ENCODE data around the gene VIPR2.

VIPR2 gene

GRCh38 chr7:159027056-159027788 lies 117.4 kb downstream of the VIPR2 start:
- H3K9ac ChIP-seq (ENCODE audit: low read length), result no peak overlapping the region
- H3K79me2 ChIP-seq (ENCODE audit: low read length), result no peaks in the 10 kb centered on the region
- no peak overlapping the region for H3K4me2 ChIP-seq (ENCODE audit: low read depth, low read length)
- H3K27ac ChIP-seq (ENCODE audit: low read length), result no peak overlapping the region
- H3K9me3 ChIP-seq (replicated peaks; ENCODE audit: insufficient read depth, low read length), result no peaks in the 10 kb centered on the region
- no peak overlapping the region for H2AFZ ChIP-seq (ENCODE audit: low read length)
- TF ChIP-seq, protein P1, sequence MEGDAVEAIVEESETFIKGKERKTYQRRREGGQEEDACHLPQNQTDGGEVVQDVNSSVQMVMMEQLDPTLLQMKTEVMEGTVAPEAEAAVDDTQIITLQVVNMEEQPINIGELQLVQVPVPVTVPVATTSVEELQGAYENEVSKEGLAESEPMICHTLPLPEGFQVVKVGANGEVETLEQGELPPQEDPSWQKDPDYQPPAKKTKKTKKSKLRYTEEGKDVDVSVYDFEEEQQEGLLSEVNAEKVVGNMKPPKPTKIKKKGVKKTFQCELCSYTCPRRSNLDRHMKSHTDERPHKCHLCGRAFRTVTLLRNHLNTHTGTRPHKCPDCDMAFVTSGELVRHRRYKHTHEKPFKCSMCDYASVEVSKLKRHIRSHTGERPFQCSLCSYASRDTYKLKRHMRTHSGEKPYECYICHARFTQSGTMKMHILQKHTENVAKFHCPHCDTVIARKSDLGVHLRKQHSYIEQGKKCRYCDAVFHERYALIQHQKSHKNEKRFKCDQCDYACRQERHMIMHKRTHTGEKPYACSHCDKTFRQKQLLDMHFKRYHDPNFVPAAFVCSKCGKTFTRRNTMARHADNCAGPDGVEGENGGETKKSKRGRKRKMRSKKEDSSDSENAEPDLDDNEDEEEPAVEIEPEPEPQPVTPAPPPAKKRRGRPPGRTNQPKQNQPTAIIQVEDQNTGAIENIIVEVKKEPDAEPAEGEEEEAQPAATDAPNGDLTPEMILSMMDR (IDR thresholded peaks at IDR 0.05; ENCODE audit: low read length), result no peak
- no peak for TF ChIP-seq EZH2 (optimal IDR thresholded peaks at IDR 0.05; ENCODE audit: low read depth, low read length)
- no peak for TF ChIP-seq EZH2phosphoT487 (IDR thresholded peaks at IDR 0.05; ENCODE audit: low read length)
- no peaks in the 10 kb centered on the region for H3K9me2 ChIP-seq (replicated peaks; ENCODE audit: insufficient read depth, low read length)
- peaks cover 6% of the 10 kb centered on the region; the same call in 1 of the 2 replicates for H3K27me3 ChIP-seq (replicated peaks; ENCODE audit: insufficient read depth, low read length)
- no peaks in the 10 kb centered on the region for H3K36me3 ChIP-seq (replicated peaks; ENCODE audit: insufficient read depth, low read length)
- H3K4me1 ChIP-seq (ENCODE audit: low read length), result no peaks in the 10 kb centered on the region
- no peak overlapping the region for H3K4me3 ChIP-seq (ENCODE audit: low read length)
- H3F3A ChIP-seq (ENCODE audit: insufficient read depth, low read length), result no peaks in the 10 kb centered on the region
- H4K20me1 ChIP-seq (ENCODE audit: insufficient read depth, low read length), result no peaks in the 10 kb centered on the region
- no peak for DNase-seq

DNA sequence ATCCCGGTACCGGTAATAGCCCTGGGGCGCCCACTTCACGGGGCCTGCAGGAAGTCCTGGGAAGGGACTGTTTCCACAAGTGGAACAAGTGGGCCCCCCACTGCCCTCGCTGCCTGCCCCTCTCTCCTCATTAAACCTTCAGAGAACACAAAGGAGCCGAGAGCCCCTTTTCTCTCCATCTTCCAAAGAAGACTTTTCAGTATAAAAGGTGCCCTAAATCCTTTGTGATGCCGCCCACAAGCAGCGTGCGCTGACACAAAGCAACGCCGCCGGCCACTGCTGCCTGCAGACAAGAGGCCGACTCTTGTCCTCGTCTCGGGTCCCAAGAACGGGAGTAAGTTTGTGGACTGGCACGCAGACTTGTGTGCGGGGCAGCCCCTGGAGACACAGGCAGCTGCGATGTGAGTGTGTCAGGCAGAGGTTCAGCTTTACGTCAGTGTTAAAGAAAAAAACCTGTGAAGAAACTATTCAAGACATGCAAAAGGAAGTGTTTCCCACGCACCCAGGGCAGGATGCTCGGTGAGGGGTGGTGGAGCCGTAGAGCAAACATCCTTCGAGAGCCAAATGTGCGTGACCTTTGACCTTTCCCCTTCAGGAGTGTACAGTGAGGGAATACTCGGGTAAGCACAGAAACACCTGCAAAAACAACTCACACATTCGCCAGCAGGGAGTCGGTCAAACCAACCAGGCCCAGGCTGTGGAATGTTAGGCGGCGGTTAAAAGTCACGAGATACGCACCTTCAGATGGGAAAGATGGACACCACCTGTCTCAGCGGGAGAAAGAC lies 118.2 kb downstream of the VIPR2 start:
- H3F3A ChIP-seq (ENCODE audit: insufficient read depth, low read length), result no peaks in the 10 kb centered on the region
- peaks cover 6% of the 10 kb centered on the region; the same call in 1 of the 2 replicates for H3K27me3 ChIP-seq (replicated peaks; ENCODE audit: insufficient read depth, low read length)
- H3K9me3 ChIP-seq (replicated peaks; ENCODE audit: insufficient read depth, low read length), result no peaks in the 10 kb centered on the region
- no peak overlapping the region for H3K9ac ChIP-seq (ENCODE audit: low read length)
- H3K79me2 ChIP-seq (ENCODE audit: low read length), result no peaks in the 10 kb centered on the region
- no peak overlapping the region for H3K4me2 ChIP-seq (ENCODE audit: low read depth, low read length)
- no peak overlapping the region for H3K4me3 ChIP-seq (ENCODE audit: low read length)
- no peak for DNase-seq
- TF ChIP-seq EZH2 (optimal IDR thresholded peaks at IDR 0.05; ENCODE audit: low read depth, low read length) (no peak), EZH2phosphoT487 (IDR thresholded peaks at IDR 0.05; ENCODE audit: low read length) (no peak)
- TF ChIP-seq, protein P1 (IDR thresholded peaks at IDR 0.05; ENCODE audit: low read length), result no peak
- H4K20me1 ChIP-seq (ENCODE audit: insufficient read depth, low read length), result no peaks in the 10 kb centered on the region
- no peaks in the 10 kb centered on the region for H3K4me1 ChIP-seq (ENCODE audit: low read length)
- no peak overlapping the region for H3K27ac ChIP-seq (ENCODE audit: low read length)
- H3K36me3 ChIP-seq (replicated peaks; ENCODE audit: insufficient read depth, low read length), result no peaks in the 10 kb centered on the region
- no peak overlapping the region for H2AFZ ChIP-seq (ENCODE audit: low read length)
- H3K9me2 ChIP-seq (replicated peaks; ENCODE audit: insufficient read depth, low read length), result no peaks in the 10 kb centered on the region

DNA sequence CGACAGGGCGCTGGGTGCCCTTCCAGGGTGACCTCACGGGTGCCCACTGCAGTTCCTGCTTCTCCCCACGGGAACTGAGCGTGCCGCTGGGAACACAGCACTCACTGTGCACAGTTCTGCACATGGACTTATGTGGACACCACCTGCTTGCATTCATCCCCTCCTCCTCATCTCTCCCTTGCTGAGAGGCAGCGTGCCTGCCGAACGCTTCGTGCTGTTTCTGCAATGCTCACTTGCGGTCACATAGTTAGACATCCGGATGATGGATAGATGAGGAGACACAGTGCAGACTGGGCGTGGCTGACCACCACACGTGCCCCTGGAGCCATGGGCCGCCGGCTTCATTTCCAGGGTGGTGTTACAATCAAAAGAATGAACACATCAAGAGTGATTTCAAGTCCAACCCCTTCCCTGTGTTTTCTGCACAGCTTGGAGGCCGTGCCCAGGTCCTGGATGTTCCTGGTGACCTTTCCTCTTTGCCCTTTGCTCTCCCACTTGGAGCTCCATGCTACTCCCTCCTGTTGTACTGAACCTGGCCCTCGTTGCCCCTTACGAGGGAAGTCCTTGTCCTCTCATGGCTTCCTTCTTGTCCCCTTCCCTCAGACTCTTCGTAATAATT lies 119.4 kb downstream of the VIPR2 start:
- Histone ChIP-seq H3K4me2 (ENCODE audit: low read depth, low read length) (no peak overlapping the region), H3K27me3 (replicated peaks; ENCODE audit: insufficient read depth, low read length) (peaks cover 6% of the 10 kb centered on the region; the same call in 1 of the 2 replicates), H3K27ac (ENCODE audit: low read length) (no peak overlapping the region), H3K36me3 (replicated peaks; ENCODE audit: insufficient read depth, low read length) (no peaks in the 10 kb centered on the region), H3F3A (ENCODE audit: insufficient read depth, low read length) (no peaks in the 10 kb centered on the region), H3K4me3 (ENCODE audit: low read length) (no peak overlapping the region), H2AFZ (ENCODE audit: low read length) (no peak overlapping the region), H3K9me3 (replicated peaks; ENCODE audit: insufficient read depth, low read length) (no peaks in the 10 kb centered on the region), H4K20me1 (ENCODE audit: insufficient read depth, low read length) (no peaks in the 10 kb centered on the region), H3K79me2 (ENCODE audit: low read length) (no peaks in the 10 kb centered on the region), H3K4me1 (ENCODE audit: low read length) (no peaks in the 10 kb centered on the region), H3K9me2 (replicated peaks; ENCODE audit: insufficient read depth, low read length) (no peaks in the 10 kb centered on the region), H3K9ac (ENCODE audit: low read length) (no peak overlapping the region)
- no peak for TF ChIP-seq EZH2 (optimal IDR thresholded peaks at IDR 0.05; ENCODE audit: low read depth, low read length)
- DNase-seq, result no peak

All from MM.1S (cell line).